ENCODE measurements around the gene LFNG. TPM values are rescaled to one million over a fixed set of nuclear protein-coding genes. Genes with fewer than 3 reads are reported as not detected.

Gene LFNG
- total RNA-seq, 5 donors from 2014 or later (not counting 1 experiment from before 2014, with no cell fraction given), result 110 to 198 (median 182) TPM

DNA sequence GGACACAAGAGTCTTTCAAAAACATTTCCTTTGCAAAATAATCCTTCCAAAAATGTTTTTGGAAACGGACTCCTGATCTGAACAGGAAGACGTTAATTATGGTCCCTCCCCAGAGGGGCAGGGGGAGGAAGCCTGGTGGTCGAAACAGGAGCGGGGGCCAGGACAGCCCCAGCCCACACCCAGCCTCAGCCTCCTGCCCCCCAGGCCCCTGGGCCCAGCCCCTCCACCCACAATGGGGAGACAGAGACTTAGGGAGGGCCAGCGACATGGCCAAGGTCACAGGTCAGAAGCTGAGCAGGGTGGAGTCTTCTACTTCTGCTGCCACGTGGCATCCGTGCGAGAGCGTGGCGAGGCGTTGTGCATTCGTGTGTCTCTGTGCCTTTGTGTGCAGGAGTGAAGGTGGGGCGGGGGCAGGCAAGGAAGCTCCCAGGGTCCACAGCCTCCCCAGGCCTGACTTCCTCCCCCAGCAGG, 29.4 kb upstream of the LFNG start:
- Histone ChIP-seq H3K4me3 (ENCODE audit: control insufficient read depth in 1 of 2, extremely low read depth in 1 of 2, low read length in 1 of 2) (no peak overlapping the region), H3K36me3 (ENCODE audit: control insufficient read depth in 2 of 2, extremely low read depth in 1 of 2, insufficient read depth in 1 of 2, low read length in 1 of 2) (no peaks in the 10 kb centered on the region), H3K27ac (ENCODE audit: low read length) (no peak overlapping the region), H3K4me1 (ENCODE audit: control insufficient read depth in 1 of 2, extremely low read depth in 1 of 2, insufficient read depth in 2 of 2, low read length in 2 of 2) (peaks cover 0 to 4% of the 10 kb centered on the region in 2 experiments), H3K27me3 (replicated peaks in 1 of 2; ENCODE audit: control insufficient read depth in 2 of 2, extremely low read depth in 1 of 2, insufficient read depth in 2 of 2, low read length in 1 of 2) (peaks cover 0 to 43% of the 10 kb centered on the region in 2 experiments), H3K9me3 (no peaks in the 10 kb centered on the region)
- Mint-ChIP-seq H3K36me3 (no peaks in the 10 kb centered on the region), H3K9me3 (no peaks in the 10 kb centered on the region), H3K4me3 (no peak overlapping the region), H3K4me1 (peaks cover 0 to 3% (median 0%) of the 10 kb centered on the region in 3 donors), H3K27me3 (peaks cover 0 to 10% of the 10 kb centered on the region in 2 donors), H3K27ac (no peak overlapping the region)
- ATAC-seq (replicated peaks in 1 of 4), result no peak
- ChIA-PET CTCF (no interaction called here), POLR2A (no interaction called here)
- WGBS (ENCODE audit: insufficient coverage), result 88% methylated on average over 3 of the region's 13 CpGs
- DNase-seq, result no peak

GRCh38 chr7:2492038-2492437, 27.5 kb upstream of the LFNG start:
- Histone ChIP-seq H3K9me3 (no peaks in the 10 kb centered on the region), H3K27me3 (replicated peaks in 1 of 2; ENCODE audit: control insufficient read depth in 2 of 2, extremely low read depth in 1 of 2, insufficient read depth in 2 of 2, low read length in 1 of 2) (peaks cover 0 to 59% of the 10 kb centered on the region in 2 experiments), H3K27ac (ENCODE audit: low read length) (no peak overlapping the region), H3K4me1 (ENCODE audit: control insufficient read depth in 1 of 2, extremely low read depth in 1 of 2, insufficient read depth in 2 of 2, low read length in 2 of 2) (peaks cover 0 to 4% of the 10 kb centered on the region in 2 experiments), H3K4me3 (ENCODE audit: control insufficient read depth in 1 of 2, extremely low read depth in 1 of 2, low read length in 1 of 2) (no peak overlapping the region), H3K36me3 (ENCODE audit: control insufficient read depth in 2 of 2, extremely low read depth in 1 of 2, insufficient read depth in 1 of 2, low read length in 1 of 2) (no peaks in the 10 kb centered on the region)
- no peak overlapping the region for H3K27ac Mint-ChIP-seq
- 95% methylated on average over 2 of the region's 2 CpGs for WGBS (ENCODE audit: insufficient coverage)
- DNase-seq (no peak), ATAC-seq (replicated peaks in 1 of 4) (no peak)
- no peak overlapping the region for H3K4me3 Mint-ChIP-seq
- no peaks in the 10 kb centered on the region for H3K9me3 Mint-ChIP-seq
- H3K27me3 Mint-ChIP-seq, result peaks cover 0 to 17% of the 10 kb centered on the region in 2 donors
- no peaks in the 10 kb centered on the region for H3K36me3 Mint-ChIP-seq
- ChIA-PET CTCF (interaction anchor here in 1 of 2 donors (0.5 kb wide), 1 partner anchor 43 kb away, joined by 4 read pairs; no protein-coding TSS in a partner anchor), POLR2A (no interaction called here)
- peaks cover 0 to 3% (median 0%) of the 10 kb centered on the region in 3 donors for H3K4me1 Mint-ChIP-seq

DNA sequence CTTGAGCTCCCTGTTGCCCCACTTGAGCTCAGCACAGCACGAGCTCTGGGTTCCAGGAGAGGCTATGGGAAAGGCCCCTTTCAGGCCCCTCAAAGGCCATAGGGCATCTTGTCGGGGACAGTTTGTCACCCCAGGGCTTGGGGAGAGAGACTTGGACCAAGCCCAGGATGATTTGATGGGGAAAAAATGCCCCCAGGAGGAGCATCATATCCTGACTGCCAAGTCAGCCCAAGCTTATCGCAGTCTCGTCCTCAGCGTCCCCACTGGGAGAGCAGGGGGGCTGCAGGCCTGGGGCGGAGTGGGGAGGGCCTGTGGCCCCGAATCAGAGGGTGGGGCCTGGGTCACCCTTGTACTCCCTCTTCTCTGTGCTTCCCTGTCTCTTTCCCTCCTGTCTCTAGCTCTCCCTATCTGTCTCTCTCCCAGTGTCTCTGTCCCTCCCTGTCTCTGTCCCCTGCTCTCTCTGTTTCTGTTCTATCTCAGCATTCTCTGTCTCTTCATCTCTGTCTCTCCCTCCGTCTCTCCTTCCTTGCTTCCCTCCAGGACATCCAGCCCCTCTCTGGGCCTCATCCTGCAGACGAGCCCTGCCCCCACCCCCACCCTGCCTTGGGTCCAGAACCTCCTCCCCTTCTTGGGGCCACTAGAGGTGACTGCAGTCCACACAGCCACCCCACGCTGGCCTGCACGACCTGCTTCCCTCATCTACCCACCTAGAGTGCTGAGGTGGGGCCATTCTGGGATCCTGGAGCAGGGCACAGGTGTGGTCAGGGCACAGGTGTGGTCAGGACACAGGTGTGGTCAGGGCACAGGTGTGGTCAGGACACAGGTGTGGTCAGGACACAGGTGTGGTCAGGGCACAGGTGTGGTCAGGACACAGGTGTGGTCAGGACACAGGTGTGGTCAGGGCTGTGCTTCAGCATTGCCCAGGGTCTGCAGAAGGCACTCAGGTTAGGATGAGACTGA, 26.1 kb upstream of the LFNG start:
- H3K27ac ChIP-seq (ENCODE audit: low read length), result no peak overlapping the region
- no peaks in the 10 kb centered on the region for H3K36me3 Mint-ChIP-seq
- no peaks in the 10 kb centered on the region for H3K9me3 ChIP-seq
- ChIA-PET POLR2A (no interaction called here), CTCF (interaction anchor here in 1 of 2 donors (0.5 kb wide), 1 partner anchor 150 kb away, joined by 3 read pairs; no protein-coding TSS in a partner anchor)
- H3K27ac Mint-ChIP-seq, result no peak overlapping the region
- no peaks in the 10 kb centered on the region for H3K9me3 Mint-ChIP-seq
- no peak overlapping the region for H3K4me3 ChIP-seq (ENCODE audit: control insufficient read depth in 1 of 2, extremely low read depth in 1 of 2, low read length in 1 of 2)
- H3K36me3 ChIP-seq (ENCODE audit: control insufficient read depth in 2 of 2, extremely low read depth in 1 of 2, insufficient read depth in 1 of 2, low read length in 1 of 2), result no peaks in the 10 kb centered on the region
- peaks cover 0 to 12% of the 10 kb centered on the region in 2 experiments for H3K4me1 ChIP-seq (ENCODE audit: control insufficient read depth in 1 of 2, extremely low read depth in 1 of 2, insufficient read depth in 2 of 2, low read length in 2 of 2)
- ATAC-seq (replicated peaks in 1 of 4) (no peak), DNase-seq (no peak)
- H3K27me3 ChIP-seq (replicated peaks in 1 of 2; ENCODE audit: control insufficient read depth in 2 of 2, extremely low read depth in 1 of 2, insufficient read depth in 2 of 2, low read length in 1 of 2), result peaks cover 0 to 63% of the 10 kb centered on the region in 2 experiments
- peaks cover 0 to 3% (median 1%) of the 10 kb centered on the region in 3 donors for H3K4me1 Mint-ChIP-seq
- no peak overlapping the region for H3K4me3 Mint-ChIP-seq
- peaks cover 0 to 23% of the 10 kb centered on the region in 2 donors for H3K27me3 Mint-ChIP-seq
- 76% methylated on average over 8 of the region's 11 CpGs for WGBS (ENCODE audit: insufficient coverage)

GRCh38 chr7:2494191-2495130, 25.1 kb upstream of the LFNG start:
- Histone ChIP-seq H3K27me3 (replicated peaks in 1 of 2; ENCODE audit: control insufficient read depth in 2 of 2, extremely low read depth in 1 of 2, insufficient read depth in 2 of 2, low read length in 1 of 2) (peaks cover 0 to 66% of the 10 kb centered on the region in 2 experiments), H3K4me3 (ENCODE audit: control insufficient read depth in 1 of 2, extremely low read depth in 1 of 2, low read length in 1 of 2) (no peak overlapping the region), H3K9me3 (no peaks in the 10 kb centered on the region), H3K27ac (ENCODE audit: low read length) (no peak overlapping the region), H3K4me1 (ENCODE audit: control insufficient read depth in 1 of 2, extremely low read depth in 1 of 2, insufficient read depth in 2 of 2, low read length in 2 of 2) (peaks cover 0 to 12% of the 10 kb centered on the region in 2 experiments), H3K36me3 (ENCODE audit: control insufficient read depth in 2 of 2, extremely low read depth in 1 of 2, insufficient read depth in 1 of 2, low read length in 1 of 2) (no peaks in the 10 kb centered on the region)
- ATAC-seq (replicated peaks in 1 of 4) (no peak), DNase-seq (no peak)
- 67% methylated on average over 23 of the region's 32 CpGs for WGBS (ENCODE audit: insufficient coverage)
- Mint-ChIP-seq H3K27me3 (peaks cover 0 to 23% of the 10 kb centered on the region in 2 donors), H3K4me3 (no peak overlapping the region), H3K27ac (no peak overlapping the region), H3K36me3 (no peaks in the 10 kb centered on the region), H3K4me1 (peaks cover 0 to 2% (median 1%) of the 10 kb centered on the region in 3 donors), H3K9me3 (no peaks in the 10 kb centered on the region)
- CTCF ChIA-PET, result no interaction called here
- POLR2A ChIA-PET, result no interaction called here

DNA sequence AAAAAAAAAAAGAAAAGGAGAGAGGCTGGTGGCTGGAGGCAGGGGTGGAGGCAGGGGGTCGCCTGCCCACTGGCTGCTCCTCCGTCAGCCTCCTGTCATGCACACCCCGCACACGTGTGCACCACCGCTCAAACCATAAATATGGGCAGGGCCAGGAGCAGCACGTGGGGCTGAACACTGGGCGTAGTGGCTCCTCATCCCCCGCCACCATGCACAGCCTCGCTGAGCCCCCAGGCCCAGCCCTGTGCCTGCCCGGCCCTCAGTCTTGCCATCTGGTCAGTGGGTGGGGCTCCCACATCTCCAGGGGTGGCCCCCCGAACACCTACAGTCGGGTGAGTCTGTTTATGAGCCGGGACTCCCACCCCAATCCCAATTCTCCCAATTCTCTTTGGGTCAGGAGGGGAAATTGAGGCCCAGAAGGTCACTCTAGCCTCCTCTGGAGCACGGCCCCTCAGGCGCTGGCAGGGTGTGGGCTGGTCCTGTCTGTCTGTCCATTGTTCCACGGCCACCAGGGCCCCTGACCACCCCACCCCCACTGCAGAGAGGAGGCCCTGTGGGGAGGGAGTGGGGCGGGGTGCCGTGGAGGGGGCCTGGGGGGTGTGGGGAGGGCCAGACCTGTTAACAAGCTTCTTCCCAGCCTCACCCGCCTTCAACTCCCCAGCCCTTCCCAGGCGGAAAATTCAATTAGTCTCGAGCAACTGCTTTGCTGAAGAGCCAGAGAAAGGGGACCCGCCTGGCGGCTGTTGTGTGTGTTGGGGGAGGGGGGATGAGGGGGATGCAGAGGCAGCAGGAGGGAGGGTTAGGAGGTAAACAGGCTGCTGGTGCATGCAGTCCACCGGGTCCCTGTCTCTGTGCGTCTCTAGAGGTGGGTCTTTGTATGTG, 23.9 kb upstream of the LFNG start:
- Mint-ChIP-seq H3K9me3 (no peaks in the 10 kb centered on the region), H3K4me3 (no peak overlapping the region), H3K4me1 (peaks cover 0 to 2% (median 1%) of the 10 kb centered on the region in 3 donors), H3K36me3 (no peaks in the 10 kb centered on the region), H3K27me3 (peaks cover 0 to 23% of the 10 kb centered on the region in 2 donors), H3K27ac (no peak overlapping the region)
- H3K36me3 ChIP-seq (ENCODE audit: control insufficient read depth in 2 of 2, extremely low read depth in 1 of 2, insufficient read depth in 1 of 2, low read length in 1 of 2), result no peaks in the 10 kb centered on the region
- ChIA-PET CTCF (interaction anchor here in 1 of 2 donors (0.7 kb wide), 1 partner anchor 1082 kb away, joined by 4 read pairs; no protein-coding TSS in a partner anchor), POLR2A (no interaction called here)
- DNase-seq (no peak), ATAC-seq (replicated peaks in 1 of 4) (no peak)
- no peaks in the 10 kb centered on the region for H3K9me3 ChIP-seq
- H3K4me1 ChIP-seq (ENCODE audit: control insufficient read depth in 1 of 2, extremely low read depth in 1 of 2, insufficient read depth in 2 of 2, low read length in 2 of 2), result peaks cover 0 to 12% of the 10 kb centered on the region in 2 experiments
- no peak overlapping the region for H3K4me3 ChIP-seq (ENCODE audit: control insufficient read depth in 1 of 2, extremely low read depth in 1 of 2, low read length in 1 of 2)
- peaks cover 0 to 66% of the 10 kb centered on the region in 2 experiments for H3K27me3 ChIP-seq (replicated peaks in 1 of 2; ENCODE audit: control insufficient read depth in 2 of 2, extremely low read depth in 1 of 2, insufficient read depth in 2 of 2, low read length in 1 of 2)
- 79% methylated on average over 10 of the region's 25 CpGs for WGBS (ENCODE audit: insufficient coverage)
- no peak overlapping the region for H3K27ac ChIP-seq (ENCODE audit: low read length)
